Measurements from ENCODE around the gene MRPL58.

GRCh38 chr17:74979408-74980146 is 32.9 kb upstream of the MRPL58 start:
- TF ChIP-seq EZH2phosphoT487 (IDR thresholded peaks at IDR 0.05; ENCODE audit: borderline replicate concordance): no peak
- TF ChIP-seq CTCF (conservative IDR thresholded peaks at IDR 0.05; ENCODE audit: low read length): no peak
